Glutamatergic neuron (in vitro differentiated cells): Measurements from ENCODE around the gene PLAC1. TPM values are rescaled to one million over a fixed set of nuclear protein-coding genes. Genes with fewer than 3 reads are reported as not detected.

Experiments used
- DNase-seq: peaks from one replicate; pipeline ENCODE4 v3.0.0; 2022
- H3K27ac Mint-ChIP-seq: one replicate; pipeline ENCODE4 v1.8.0; 2020; ENCODE audit warnings: mild to moderate bottlenecking, mixed read lengths, inconsistent platforms; ENCODE audit not compliant: unreplicated experiment
- H3K27me3 Mint-ChIP-seq: one replicate; pipeline ENCODE4 v1.8.0; 2020; ENCODE audit warnings: mild to moderate bottlenecking, moderate library complexity, mixed read lengths, inconsistent platforms; ENCODE audit not compliant: unreplicated experiment
- H3K36me3 Mint-ChIP-seq: one replicate; pipeline ENCODE4 v1.8.0; 2020; ENCODE audit warnings: mild to moderate bottlenecking, mixed read lengths, inconsistent platforms; ENCODE audit not compliant: unreplicated experiment
- H3K4me1 Mint-ChIP-seq: one replicate; pipeline ENCODE4 v1.8.0; 2020; ENCODE audit warnings: mild to moderate bottlenecking, low read depth, mixed read lengths, inconsistent platforms; ENCODE audit not compliant: unreplicated experiment
- H3K4me3 Mint-ChIP-seq: one replicate; pipeline ENCODE4 v1.8.0; 2020; ENCODE audit warnings: mild to moderate bottlenecking, mixed read lengths, inconsistent platforms; ENCODE audit not compliant: unreplicated experiment
- H3K9me3 Mint-ChIP-seq: one replicate; pipeline ENCODE4 v1.8.0; 2020; ENCODE audit warnings: mild to moderate bottlenecking, moderate library complexity, mixed read lengths, inconsistent platforms; ENCODE audit not compliant: unreplicated experiment
- CTCF ChIP-seq: fragments of 200-600 bp; sonication (generic); IDR thresholded peaks from one replicate; pipeline ENCODE4 v1.5.0; 2021; ENCODE audit not compliant: partially characterized antibody, unreplicated experiment
- total RNA-seq: library from RNA; stranded (reverse); fragmentation: NEBNext Ultra II Directional; extraction: Animal tissue kit (Norgen Biotek cat#: 25700); gene quantifications from one replicate; pipeline ENCODE4 v1.2.1, GENCODE V29; 2021; ENCODE audit not compliant: unreplicated experiment

The PLAC1 gene
- total RNA-seq, 1 donor from 2014 or later: not detected

GRCh38 chrX:134562002-134562401 lies 96.3 kb downstream of the PLAC1 start:
- peaks cover 3% of the 10 kb centered on the region for H3K27me3 Mint-ChIP-seq
- no peaks in the 10 kb centered on the region for H3K4me1 Mint-ChIP-seq
- peaks cover 1% of the 10 kb centered on the region for H3K9me3 Mint-ChIP-seq
- DNase-seq: no peak
- no peaks in the 10 kb centered on the region for H3K36me3 Mint-ChIP-seq
- no peak for TF ChIP-seq CTCF
- no peak overlapping the region for H3K27ac Mint-ChIP-seq
- H3K4me3 Mint-ChIP-seq: no peak overlapping the region

- TF ChIP-seq CTCF: no peak
- peaks cover 2% of the 10 kb centered on the region for H3K27me3 Mint-ChIP-seq
- H3K27ac Mint-ChIP-seq: no peak overlapping the region
- no peak for DNase-seq
- H3K9me3 Mint-ChIP-seq: no peaks in the 10 kb centered on the region
- H3K4me3 Mint-ChIP-seq: no peak overlapping the region
- H3K36me3 Mint-ChIP-seq: no peaks in the 10 kb centered on the region
- no peaks in the 10 kb centered on the region for H3K4me1 Mint-ChIP-seq
These were observed 100.1 kb downstream of the PLAC1 start for GRCh38 chrX:134558133-134558532.

- no peak for TF ChIP-seq CTCF
- H3K4me3 Mint-ChIP-seq: no peak overlapping the region
- peaks cover 6% of the 10 kb centered on the region for H3K4me1 Mint-ChIP-seq
- H3K36me3 Mint-ChIP-seq: no peaks in the 10 kb centered on the region
- no peak overlapping the region for H3K27ac Mint-ChIP-seq
- DNase-seq: no peak
- peaks cover 4% of the 10 kb centered on the region for H3K27me3 Mint-ChIP-seq
- peaks cover 2% of the 10 kb centered on the region for H3K9me3 Mint-ChIP-seq
These were observed 104.0 kb downstream of the PLAC1 start for GRCh38 chrX:134554291-134554690.

GRCh38 chrX:134552351-134552750 lies 105.9 kb downstream of the PLAC1 start:
- Mint-ChIP-seq H3K4me1 (peaks cover 11% of the 10 kb centered on the region), H3K27me3 (peaks cover 9% of the 10 kb centered on the region), H3K27ac (no peak overlapping the region)

More at GRCh38 chrX:134552351-134552750, 105.9 kb downstream of the PLAC1 start:
- Mint-ChIP-seq H3K9me3 (peaks cover 4% of the 10 kb centered on the region), H3K4me3 (no peak overlapping the region), H3K36me3 (no peaks in the 10 kb centered on the region)
- TF ChIP-seq CTCF: no peak
- no peak for DNase-seq
